GM12878 (cell line): ENCODE results near the gene CHMP1B. TPM values are rescaled to one million over a fixed set of nuclear protein-coding genes. Genes with fewer than 3 reads are reported as not detected.

Experiments used
- ATAC-seq: fragments of 200-7000 bp; cut with Tn5 transposase; 3 replicates; pipeline ENCODE4 v1.9.1; 2020; ENCODE audit warnings: mild to moderate bottlenecking, moderate library complexity
- BruUV-seq: library from RNA; stranded (reverse); fragments of 400-500 nt; replicated peaks from 2 replicates; lab custom pipeline; 2021; lab: Mats Ljungman, UMichigan
- CTCF ChIA-PET: fragments of 300-600 bp; sonication (Branson Sonifier 250); formaldehyde crosslinking; extraction: SDS; loops from one replicate; lab custom pipeline; 2021; ENCODE audit warnings: inconsistent platforms; lab: Yijun Ruan, JAX
- POLR2A ChIA-PET: fragments of 350-600 bp; formaldehyde crosslinking; extraction: SDS; loops from one replicate; lab custom pipeline; 2021; ENCODE audit warnings: inconsistent platforms; lab: Charles Lee
- RAD21 ChIA-PET: fragments of 300-600 bp; sonication (Branson Sonifier 250); formaldehyde crosslinking; loops from one replicate; lab custom pipeline; 2023; ENCODE audit warnings: antibody characterized with exemption; ENCODE audit not compliant: unreplicated experiment; lab: Charles Lee
- SMC1A ChIA-PET: fragments of 300-600 bp; sonication (Branson Sonifier 250); formaldehyde crosslinking; loops from one replicate; lab custom pipeline; 2023; ENCODE audit not compliant: unreplicated experiment, uncharacterized antibody; lab: Charles Lee
- DNase-seq: peaks from one replicate; pipeline ENCODE4 v3.0.0-alpha.2; 2011; ENCODE audit warnings: low read depth, low spot score
- FAIRE-seq: peaks from 3 replicates; lab custom pipeline; 2011; peaks lifted over from hg19 to GRCh38; lab: Jason Lieb, UNC
- H2AFZ ChIP-seq: 2 replicates; pipeline ENCODE4 v1.6.0; 2011; ENCODE audit warnings: low read depth, low read length, control low read depth; ENCODE audit not compliant: control insufficient read depth
- H3K27ac ChIP-seq: 2 replicates; pipeline ENCODE4 v1.5.1; 2011; ENCODE audit warnings: control low read depth; ENCODE audit not compliant: control insufficient read depth, insufficient read depth
- H3K27me3 ChIP-seq, 2 experiments: replicated peaks in 1 of 2; 2 replicates each; pipeline versions ENCODE4 v1.6.0 to v1.6.1; 2011; ENCODE audit warnings: low read length in 1 of 2; ENCODE audit not compliant: control insufficient read depth in 2 of 2, insufficient read depth in 2 of 2
- H3K36me3 ChIP-seq, 2 experiments: 2 replicates each; pipeline ENCODE4 v1.5.1; 2011; ENCODE audit warnings: low read length in 1 of 2; ENCODE audit not compliant: control insufficient read depth in 2 of 2, insufficient read depth in 2 of 2
- H3K4me1 ChIP-seq: 2 replicates; pipeline ENCODE4 v1.6.1; 2011; ENCODE audit warnings: mild to moderate bottlenecking, low read length, moderate library complexity, mixed read lengths; ENCODE audit not compliant: control insufficient read depth, insufficient read depth
- H3K4me2 ChIP-seq: 2 replicates; pipeline ENCODE4 v1.6.0; 2011; ENCODE audit warnings: control low read depth; ENCODE audit not compliant: control insufficient read depth, insufficient read depth
- H3K4me3 ChIP-seq: fragments of 200-600 bp; sonication (generic); 2 replicates; pipeline ENCODE4 v1.5.1; 2016
- H3K79me2 ChIP-seq: 2 replicates; pipeline ENCODE4 v1.6.0; 2011; ENCODE audit warnings: low read length; ENCODE audit not compliant: control insufficient read depth, insufficient read depth
- H3K9ac ChIP-seq: 2 replicates; pipeline ENCODE4 v1.8.0; 2011; ENCODE audit warnings: low read length, control low read depth, mixed read lengths; ENCODE audit not compliant: control insufficient read depth, insufficient read depth
- H3K9me3 ChIP-seq: replicated peaks from 3 replicates; pipeline ENCODE4 v1.5.1; 2011; ENCODE audit warnings: mild to moderate bottlenecking, low read length; ENCODE audit not compliant: control insufficient read depth, insufficient read depth
- H4K20me1 ChIP-seq: 2 replicates; pipeline ENCODE4 v1.6.0; 2011; ENCODE audit not compliant: control insufficient read depth, insufficient read depth
- BHLHE40 ChIP-seq, 2 experiments: fragments of 450-650 bp in 1 of 2; IDR thresholded peaks; 2 replicates each; pipeline ENCODE4 v1.6.1; 2011 to 2017; ENCODE audit warnings: low read depth in 2 of 2, borderline replicate concordance in 1 of 2, improper control_type of control experiment in 1 of 2, low read length in 1 of 2, mild to moderate bottlenecking in 1 of 2
- CBX3 ChIP-seq: fragments of 200-600 bp; sonication (generic); IDR thresholded peaks from 2 replicates; pipeline ENCODE4 v1.6.1; 2016; ENCODE audit warnings: low read depth, borderline replicate concordance
- CHD1 ChIP-seq: IDR thresholded peaks from 2 replicates; pipeline ENCODE4 v1.6.1; 2012; ENCODE audit warnings: low read depth, low read length, improper control_type of control experiment
- CREB1 ChIP-seq: IDR thresholded peaks from 2 replicates; pipeline ENCODE4 v1.6.1; 2012; ENCODE audit warnings: low read depth, mild to moderate bottlenecking, inconsistent platforms
- CREM ChIP-seq: IDR thresholded peaks from 2 replicates; pipeline ENCODE4 v1.6.1; 2014; ENCODE audit warnings: antibody characterized with exemption, low read depth
- DPF2 ChIP-seq: fragments of 450-650 bp; IDR thresholded peaks from 2 replicates; pipeline ENCODE4 v1.6.1; 2017; ENCODE audit warnings: mild to moderate bottlenecking
- HDGF ChIP-seq: fragments of 450-650 bp; IDR thresholded peaks from 2 replicates; pipeline ENCODE4 v1.6.1; 2016; ENCODE audit warnings: antibody characterized with exemption
- RB1 ChIP-seq: fragments of 450-650 bp; formaldehyde crosslinking; IDR thresholded peaks from 2 replicates; pipeline ENCODE4 v1.6.1; 2017; ENCODE audit warnings: mild to moderate bottlenecking, borderline replicate concordance
- SMARCA5 ChIP-seq: fragments of 450-650 bp; IDR thresholded peaks from 2 replicates; pipeline ENCODE4 v1.6.1; 2017; ENCODE audit warnings: mild to moderate bottlenecking
- TBL1XR1 ChIP-seq: IDR thresholded peaks from 2 replicates; pipeline ENCODE4 v1.6.1; 2012; ENCODE audit warnings: low read depth, low read length, improper control_type of control experiment
- WGBS: methylation state at CpG from one replicate; pipeline ENCODE4 v1.1.6; 2016; ENCODE audit warnings: low lambda C conversion rate; ENCODE audit not compliant: insufficient replicate concordance, insufficient coverage; ENCODE audit errors: missing lambda C conversion rate; 5-methylcytosine and 5-hydroxymethylcytosine counted together
- in situ Hi-C: fragments of 300-500 bp; cut with MboI; formaldehyde crosslinking; loops from 9 replicates; pipeline ENCODE4 v1.14.3; 2018; ENCODE audit warnings: mixed read lengths
- intact Hi-C: fragments of 100-400 bp; cut with micrococcal nuclease; formaldehyde crosslinking; loops from one replicate; pipeline ENCODE4 v1.14.2; 2022; ENCODE audit not compliant: unreplicated experiment
- polyA plus RNA-seq, 11 experiments: library from polyadenylated mRNA; depleted of rRNA in 4 of 11; unstranded in 6 of 11; stranded (reverse) in 5 of 11; fragments of >200 nt; fragmentation: Nextera tagmentation in 4 of 11; fragmentation: Illumina TruSeq in 1 of 11; extraction: Ambion mirVana in 4 of 11; extraction: Trizol in 1 of 11; gene quantifications; 1 replicate in 1 of 11; 2 replicates in 10 of 11; pipeline versions ENCODE4 v1.2.1 to v1.2.3, GENCODE V29; 2011 to 2016; ENCODE audit warnings: inconsistent platforms in 2 of 11, missing spikeins in 2 of 11, low read depth in 1 of 11
- total RNA-seq, 4 experiments: library from RNA; depleted of rRNA in 3 of 4; stranded (reverse); fragments of >200 nt in 3 of 4; fragmentation: Illumina TruSeq in 1 of 4; extraction: Trizol in 1 of 4; gene quantifications; 2 replicates each; pipeline versions ENCODE4 v1.2.1 to v1.2.3, GENCODE V29; 2013 to 2021
- TF ChIP-seq, protein P1 (sequence below): IDR thresholded peaks from 2 replicates; pipeline ENCODE4 v1.6.1; 2012; ENCODE audit warnings: low read length, inconsistent platforms
- TF ChIP-seq, protein P2 (sequence below): IDR thresholded peaks from 2 replicates; pipeline ENCODE4 v1.6.1; 2012; ENCODE audit warnings: low read depth, low read length, improper control_type of control experiment

Gene CHMP1B
- total and polyA plus RNA-seq, 10 of the 15 experiments (the other 5 are each of a cell fraction or from before 2014, with no cell fraction given) = 8.5 to 24.0 (median 18.6) TPM

DNA sequence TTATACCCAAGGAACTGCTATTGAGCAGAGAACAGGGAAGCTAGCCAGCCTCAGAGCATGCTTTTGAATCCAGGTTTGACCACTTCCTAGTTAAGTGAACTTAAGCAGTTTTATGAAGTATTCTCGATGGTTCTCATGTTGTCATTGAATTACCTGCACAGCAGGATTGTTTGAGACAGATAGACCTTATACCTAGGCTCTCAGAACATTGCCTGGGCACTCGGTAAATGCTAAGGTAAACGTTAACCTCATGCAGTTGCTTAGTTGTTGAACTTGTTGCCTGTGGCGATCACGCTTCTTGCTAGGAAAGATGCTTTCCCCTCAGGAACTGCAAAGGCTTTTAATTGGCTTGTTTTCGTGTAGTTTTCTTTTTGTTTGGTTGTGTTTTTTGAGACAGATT lies 34.0 kb upstream of the CHMP1B start (continued):
- TF ChIP-seq SMARCA5 = no peak

DNA sequence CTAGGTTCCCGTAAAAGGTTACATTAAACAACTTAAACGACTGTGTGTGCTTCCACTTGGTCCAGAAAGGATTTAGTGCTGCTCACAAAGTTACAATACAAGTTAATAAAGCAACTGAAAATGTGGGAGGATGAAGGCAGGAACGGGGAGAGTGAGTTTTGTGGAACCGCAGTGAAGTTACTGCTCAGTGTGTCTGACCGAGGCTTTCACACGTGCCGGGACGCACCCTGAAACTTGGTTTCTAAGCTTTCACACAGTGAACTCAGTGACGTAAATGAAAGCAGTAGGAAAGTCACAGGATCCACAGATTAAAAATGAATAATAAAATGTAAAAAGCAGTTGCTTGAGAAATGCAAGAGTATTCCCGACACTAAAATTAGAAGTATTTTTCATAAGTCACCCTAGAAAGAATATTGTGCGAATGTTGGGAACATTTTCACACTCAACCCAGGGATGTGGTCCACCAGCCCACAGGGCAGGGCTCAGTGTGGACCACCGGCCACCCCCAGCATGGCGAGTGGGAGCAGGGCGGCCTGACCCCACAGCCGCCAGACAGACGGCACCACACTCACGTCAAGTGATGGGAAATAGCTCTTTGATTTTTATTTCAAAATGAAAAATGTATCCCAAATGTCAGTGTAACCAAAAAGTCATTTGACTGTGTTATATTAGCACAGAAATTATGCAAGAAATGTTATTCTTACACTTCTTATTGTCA lies 32.6 kb upstream of the CHMP1B start:
- FAIRE-seq (no peak), DNase-seq (no peak), ATAC-seq (no peak)
- RAD21 ChIA-PET = no interaction called here
- H3K36me3 ChIP-seq = no peaks in the 10 kb centered on the region
- POLR2A ChIA-PET = interaction anchor here (0.6 kb wide), 1 partner anchor 1774 kb away, joined by 3 read pairs; no protein-coding TSS in a partner anchor
- H3K4me3 ChIP-seq = no peak overlapping the region
- H3K9me3 ChIP-seq = no peaks in the 10 kb centered on the region
- H3K79me2 ChIP-seq = no peaks in the 10 kb centered on the region
- H3K27ac ChIP-seq = no peak overlapping the region
- H2AFZ ChIP-seq = no peak overlapping the region
- intact Hi-C loops (loop anchor here (10.0 kb wide), 1 partner anchor 64 kb away; no protein-coding TSS in a partner anchor), in situ Hi-C loops (no loop called here)
- TF ChIP-seq BHLHE40 (IDR thresholded peaks at IDR 0.05; ENCODE audit: borderline replicate concordance in 1 of 2, low read depth in 2 of 2, low read length in 1 of 2) (peak; percentile 15 to 83; a peak in 2 of 4 replicates), DPF2 (0 out of 2 replicates have a peak, but pooled peaks have one; percentile 34), CHD1 (no peak)
- H3K4me1 ChIP-seq = no peaks in the 10 kb centered on the region
- CTCF ChIA-PET = no interaction called here
- no peak overlapping the region for H3K9ac ChIP-seq
- no peaks in the 10 kb centered on the region for H3K27me3 ChIP-seq
- H3K4me2 ChIP-seq = no peak overlapping the region
- 46% methylated on average over 17 of the region's 17 CpGs for WGBS
- BruUV-seq = no TSS peak
- H4K20me1 ChIP-seq = no peaks in the 10 kb centered on the region
- SMC1A ChIA-PET = interaction anchor here (1.5 kb wide), 1 partner anchor 17 kb away, joined by 4 read pairs; no protein-coding TSS in a partner anchor

DNA sequence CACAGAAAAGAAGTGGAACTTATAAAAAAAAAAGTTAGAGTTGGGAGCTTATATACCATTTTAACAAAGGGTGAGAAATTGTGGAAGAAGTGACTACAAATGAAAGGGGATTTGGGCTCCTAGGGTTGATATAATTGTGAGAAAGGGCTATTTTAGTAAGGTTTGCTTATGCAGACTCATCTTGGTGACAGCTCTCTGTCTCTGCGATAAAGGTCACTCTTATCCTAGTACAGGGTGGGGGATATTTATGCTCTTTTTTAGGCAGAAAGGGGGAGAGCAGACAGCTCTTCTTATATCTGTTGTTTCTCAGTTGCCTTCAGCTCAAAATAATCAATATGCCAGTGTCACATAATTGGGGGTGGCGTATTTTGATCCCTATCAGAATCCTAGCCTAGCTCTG lies 31.3 kb upstream of the CHMP1B start:
- ChIA-PET RAD21 (no interaction called here), SMC1A (interaction anchor here (1.3 kb wide), 1 partner anchor 9 kb away, joined by 4 read pairs; no protein-coding TSS in a partner anchor), CTCF (no interaction called here), POLR2A (no interaction called here)
- Histone ChIP-seq H3K36me3 (no peaks in the 10 kb centered on the region), H3K9me3 (no peaks in the 10 kb centered on the region), H3K4me2 (no peak overlapping the region), H4K20me1 (no peaks in the 10 kb centered on the region), H2AFZ (no peak overlapping the region), H3K4me3 (no peak overlapping the region), H3K27ac (no peak overlapping the region), H3K9ac (no peak overlapping the region), H3K27me3 (no peaks in the 10 kb centered on the region), H3K79me2 (no peaks in the 10 kb centered on the region), H3K4me1 (no peaks in the 10 kb centered on the region)
- WGBS = 50% methylated on average over 2 of the region's 2 CpGs
- intact Hi-C loops (loop anchor here (10.0 kb wide), 1 partner anchor 65 kb away; no protein-coding TSS in a partner anchor), in situ Hi-C loops (no loop called here)
- no peak for ATAC-seq
- no TSS peak for BruUV-seq
- DNase-seq = no peak
- no peak for FAIRE-seq
- TF ChIP-seq CREM (no peak), CREB1 (no peak), CBX3 (no peak), RB1 (no peak), TBL1XR1 (no peak), HDGF (no peak)
- TF ChIP-seq, protein P1, sequence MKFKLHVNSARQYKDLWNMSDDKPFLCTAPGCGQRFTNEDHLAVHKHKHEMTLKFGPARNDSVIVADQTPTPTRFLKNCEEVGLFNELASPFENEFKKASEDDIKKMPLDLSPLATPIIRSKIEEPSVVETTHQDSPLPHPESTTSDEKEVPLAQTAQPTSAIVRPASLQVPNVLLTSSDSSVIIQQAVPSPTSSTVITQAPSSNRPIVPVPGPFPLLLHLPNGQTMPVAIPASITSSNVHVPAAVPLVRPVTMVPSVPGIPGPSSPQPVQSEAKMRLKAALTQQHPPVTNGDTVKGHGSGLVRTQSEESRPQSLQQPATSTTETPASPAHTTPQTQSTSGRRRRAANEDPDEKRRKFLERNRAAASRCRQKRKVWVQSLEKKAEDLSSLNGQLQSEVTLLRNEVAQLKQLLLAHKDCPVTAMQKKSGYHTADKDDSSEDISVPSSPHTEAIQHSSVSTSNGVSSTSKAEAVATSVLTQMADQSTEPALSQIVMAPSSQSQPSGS = no peak
- TF ChIP-seq, protein P2, sequence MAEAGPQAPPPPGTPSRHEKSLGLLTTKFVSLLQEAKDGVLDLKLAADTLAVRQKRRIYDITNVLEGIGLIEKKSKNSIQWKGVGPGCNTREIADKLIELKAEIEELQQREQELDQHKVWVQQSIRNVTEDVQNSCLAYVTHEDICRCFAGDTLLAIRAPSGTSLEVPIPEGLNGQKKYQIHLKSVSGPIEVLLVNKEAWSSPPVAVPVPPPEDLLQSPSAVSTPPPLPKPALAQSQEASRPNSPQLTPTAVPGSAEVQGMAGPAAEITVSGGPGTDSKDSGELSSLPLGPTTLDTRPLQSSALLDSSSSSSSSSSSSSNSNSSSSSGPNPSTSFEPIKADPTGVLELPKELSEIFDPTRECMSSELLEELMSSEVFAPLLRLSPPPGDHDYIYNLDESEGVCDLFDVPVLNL = no peak
